Caco-2 (cell line): ENCODE results near the gene ADAM17. TPM values are rescaled to one million over a fixed set of nuclear protein-coding genes. Genes with fewer than 3 reads are reported as not detected.

Source experiments
- BruUV-seq: library from RNA; stranded (reverse); fragments of 400-500 nt; replicated peaks from 2 replicates; lab custom pipeline; 2021; lab: Mats Ljungman, UMichigan
- CTCF ChIA-PET: fragments of 300-600 bp; sonication (Branson Sonifier 250); formaldehyde crosslinking; loops from one replicate; lab custom pipeline; 2022; ENCODE audit warnings: antibody characterized with exemption; lab: Charles Lee
- POLR2A ChIA-PET: fragments of 300-600 bp; sonication (Branson Sonifier 250); formaldehyde crosslinking; loops from one replicate; lab custom pipeline; 2022; ENCODE audit warnings: antibody characterized with exemption; lab: Charles Lee
- DNase-seq, 2 experiments: peaks; one replicate each; pipeline versions ENCODE4 v3.0.0 to v3.0.0-alpha.2; 2020 to 2022
- H3K27me3 ChIP-seq: replicated peaks from 2 replicates; pipeline ENCODE4 v1.6.0; 2011; ENCODE audit warnings: low read length; ENCODE audit not compliant: control insufficient read depth, insufficient read depth
- H3K36me3 ChIP-seq: 2 replicates; pipeline ENCODE4 v1.5.1; 2011; ENCODE audit warnings: low read length; ENCODE audit not compliant: control insufficient read depth, insufficient read depth
- H3K4me1 ChIP-seq: fragments of 250-450 bp; sonication (Bioruptor Pico); 2 replicates; pipeline ENCODE4 v1.5.1; 2020; ENCODE audit warnings: mild to moderate bottlenecking
- H3K4me3 ChIP-seq: 2 replicates; pipeline ENCODE4 v1.5.1; 2011; ENCODE audit warnings: low read depth, mild to moderate bottlenecking, control low read depth, low read length
- H3K9me3 ChIP-seq: fragments of 250-450 bp; sonication (Bioruptor Pico); 2 replicates; pipeline ENCODE4 v1.5.1; 2020; ENCODE audit warnings: mild to moderate bottlenecking, moderate library complexity
- H3K27ac Mint-ChIP-seq: one replicate; pipeline ENCODE4 v1.8.0; 2022; ENCODE audit warnings: mixed read lengths; ENCODE audit not compliant: unreplicated experiment
- H3K27me3 Mint-ChIP-seq: one replicate; pipeline ENCODE4 v1.8.0; 2022; ENCODE audit warnings: mixed read lengths; ENCODE audit not compliant: insufficient read depth, unreplicated experiment
- H3K36me3 Mint-ChIP-seq: one replicate; pipeline ENCODE4 v1.8.0; 2022; ENCODE audit warnings: mild to moderate bottlenecking, mixed read lengths; ENCODE audit not compliant: insufficient read depth, unreplicated experiment
- H3K4me1 Mint-ChIP-seq: one replicate; pipeline ENCODE4 v1.8.0; 2022; ENCODE audit warnings: low read depth, mixed read lengths; ENCODE audit not compliant: unreplicated experiment
- H3K4me3 Mint-ChIP-seq: one replicate; pipeline ENCODE4 v1.8.0; 2022; ENCODE audit warnings: mild to moderate bottlenecking, moderate library complexity, mixed read lengths; ENCODE audit not compliant: unreplicated experiment
- H3K9me3 Mint-ChIP-seq: one replicate; pipeline ENCODE4 v1.8.0; 2022; ENCODE audit warnings: mixed read lengths; ENCODE audit not compliant: unreplicated experiment
- intact Hi-C: fragments of 100-400 bp; cut with micrococcal nuclease; formaldehyde crosslinking; loops from one replicate; pipeline ENCODE4 v1.10.0; 2022; ENCODE audit not compliant: unreplicated experiment
- total RNA-seq: library from RNA; stranded (reverse); gene quantifications from 2 replicates; pipeline ENCODE4 v1.2.3, GENCODE V29; 2022
- TF ChIP-seq, protein P1 (sequence below), 2 experiments: fragments of 200-600 bp in 1 of 2; IDR thresholded peaks; 1 replicate in 1 of 2; 2 replicates in 1 of 2; pipeline versions ENCODE4 v1.5.1 to v1.8.0; 2011 to 2022; ENCODE audit warnings: antibody characterized with exemption in 1 of 2, control low read depth in 1 of 2, inconsistent platforms in 1 of 2, low read depth in 1 of 2, low read length in 1 of 2, mild to moderate bottlenecking in 1 of 2, moderate library complexity in 1 of 2; ENCODE audit not compliant: insufficient read depth in 1 of 2, severe bottlenecking in 1 of 2, unreplicated experiment in 1 of 2

The ADAM17 gene
- total RNA-seq, 1 experiment from 2014 or later, result 40.5 TPM

- Histone ChIP-seq H3K36me3 (no peaks in the 10 kb centered on the region), H3K4me3 (no peak overlapping the region), H3K27me3 (no peaks in the 10 kb centered on the region), H3K9me3 (no peaks in the 10 kb centered on the region), H3K4me1 (no peaks in the 10 kb centered on the region)
- Mint-ChIP-seq H3K27ac (no peak overlapping the region), H3K4me1 (peaks cover 10% of the 10 kb centered on the region), H3K4me3 (no peak overlapping the region), H3K9me3 (no peaks in the 10 kb centered on the region), H3K27me3 (no peaks in the 10 kb centered on the region), H3K36me3 (peaks cover 8% of the 10 kb centered on the region)
- TF ChIP-seq, protein P1, sequence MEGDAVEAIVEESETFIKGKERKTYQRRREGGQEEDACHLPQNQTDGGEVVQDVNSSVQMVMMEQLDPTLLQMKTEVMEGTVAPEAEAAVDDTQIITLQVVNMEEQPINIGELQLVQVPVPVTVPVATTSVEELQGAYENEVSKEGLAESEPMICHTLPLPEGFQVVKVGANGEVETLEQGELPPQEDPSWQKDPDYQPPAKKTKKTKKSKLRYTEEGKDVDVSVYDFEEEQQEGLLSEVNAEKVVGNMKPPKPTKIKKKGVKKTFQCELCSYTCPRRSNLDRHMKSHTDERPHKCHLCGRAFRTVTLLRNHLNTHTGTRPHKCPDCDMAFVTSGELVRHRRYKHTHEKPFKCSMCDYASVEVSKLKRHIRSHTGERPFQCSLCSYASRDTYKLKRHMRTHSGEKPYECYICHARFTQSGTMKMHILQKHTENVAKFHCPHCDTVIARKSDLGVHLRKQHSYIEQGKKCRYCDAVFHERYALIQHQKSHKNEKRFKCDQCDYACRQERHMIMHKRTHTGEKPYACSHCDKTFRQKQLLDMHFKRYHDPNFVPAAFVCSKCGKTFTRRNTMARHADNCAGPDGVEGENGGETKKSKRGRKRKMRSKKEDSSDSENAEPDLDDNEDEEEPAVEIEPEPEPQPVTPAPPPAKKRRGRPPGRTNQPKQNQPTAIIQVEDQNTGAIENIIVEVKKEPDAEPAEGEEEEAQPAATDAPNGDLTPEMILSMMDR (IDR thresholded peaks at IDR 0.05; ENCODE audit: insufficient read depth in 1 of 2, low read depth in 1 of 2, low read length in 1 of 2, severe bottlenecking in 1 of 2, unreplicated experiment in 1 of 2), result no peak
- POLR2A ChIA-PET, result no interaction called here
- intact Hi-C loops, result no loop called here
- DNase-seq, result no peak
- CTCF ChIA-PET, result no interaction called here
- no TSS peak for BruUV-seq
Observed at GRCh38 chr2:9545502-9545901, 10.1 kb downstream of the ADAM17 start.

DNA sequence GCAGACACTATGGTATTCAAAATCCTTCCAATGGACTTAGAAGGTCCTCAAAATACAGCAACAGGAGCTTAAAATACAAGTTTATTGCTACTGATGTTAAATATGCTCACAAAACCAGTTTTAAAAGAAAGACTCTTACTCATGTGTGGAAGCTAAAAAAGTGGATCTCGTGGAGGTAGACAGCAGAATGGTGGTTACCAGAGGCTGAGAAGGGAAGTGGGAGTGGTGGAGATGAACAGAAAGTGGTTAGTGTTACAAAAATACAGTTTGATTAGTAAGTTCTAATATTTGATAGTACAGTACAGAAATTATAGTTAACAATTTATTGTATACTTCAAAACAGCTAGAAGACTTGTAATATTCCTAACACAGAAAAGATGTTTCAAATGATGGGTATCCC, 12.1 kb downstream of the ADAM17 start:
- CTCF ChIA-PET, result no interaction called here

GRCh38 chr2:9539531-9539930, 16.1 kb downstream of the ADAM17 start:
- CTCF ChIA-PET, result interaction anchor here (0.5 kb wide), 1 partner anchor 8 kb away, joined by 4 read pairs; no protein-coding TSS in a partner anchor
- no peak for DNase-seq
- Histone ChIP-seq H3K9me3 (no peaks in the 10 kb centered on the region), H3K36me3 (no peaks in the 10 kb centered on the region), H3K27me3 (no peaks in the 10 kb centered on the region), H3K4me1 (no peaks in the 10 kb centered on the region), H3K4me3 (no peak overlapping the region)
- H3K27me3 Mint-ChIP-seq, result no peaks in the 10 kb centered on the region
- H3K4me3 Mint-ChIP-seq, result no peak overlapping the region
- peaks cover 16% of the 10 kb centered on the region for H3K36me3 Mint-ChIP-seq
- H3K9me3 Mint-ChIP-seq, result no peaks in the 10 kb centered on the region
- intact Hi-C loops, result no loop called here
- POLR2A ChIA-PET, result no interaction called here
- TF ChIP-seq, protein P1 (IDR thresholded peaks at IDR 0.05; ENCODE audit: insufficient read depth in 1 of 2, low read depth in 1 of 2, low read length in 1 of 2, severe bottlenecking in 1 of 2, unreplicated experiment in 1 of 2), result no peak
- no peak overlapping the region for H3K27ac Mint-ChIP-seq
- H3K4me1 Mint-ChIP-seq, result no peaks in the 10 kb centered on the region
- no TSS peak for BruUV-seq

More for the DNA sequence above, 12.1 kb downstream of the ADAM17 start:
- POLR2A ChIA-PET, result no interaction called here
- TF ChIP-seq, protein P1 (IDR thresholded peaks at IDR 0.05; ENCODE audit: insufficient read depth in 1 of 2, low read depth in 1 of 2, low read length in 1 of 2, severe bottlenecking in 1 of 2, unreplicated experiment in 1 of 2), result no peak
- intact Hi-C loops, result no loop called here
- Histone ChIP-seq H3K27me3 (no peaks in the 10 kb centered on the region), H3K4me3 (no peak overlapping the region), H3K4me1 (no peaks in the 10 kb centered on the region), H3K36me3 (no peaks in the 10 kb centered on the region), H3K9me3 (no peaks in the 10 kb centered on the region)
- peaks cover 10% of the 10 kb centered on the region for H3K4me1 Mint-ChIP-seq
- H3K27me3 Mint-ChIP-seq, result no peaks in the 10 kb centered on the region
- H3K9me3 Mint-ChIP-seq, result no peaks in the 10 kb centered on the region
- H3K27ac Mint-ChIP-seq, result no peak overlapping the region
- BruUV-seq, result no TSS peak
- peaks cover 8% of the 10 kb centered on the region for H3K36me3 Mint-ChIP-seq
- no peak for DNase-seq
- H3K4me3 Mint-ChIP-seq, result no peak overlapping the region
